ENCODE measurements around the gene PRDM7. TPM values are rescaled to one million over a fixed set of nuclear protein-coding genes. Genes with fewer than 3 reads are reported as not detected.

PRDM7 gene
- total and polyA plus RNA-seq, 2 of the 4 experiments (the other 2 are of a cell fraction) = not detected

GRCh38 chr16:90081606-90081970 lies 4.5 kb upstream of the PRDM7 start:
- dilution Hi-C loops (cut with HindIII; ENCODE audit: low sequenced_read_pairs, unreplicated experiment) (no loop called here), in situ Hi-C loops (cut with MboI; ENCODE audit: low sequenced_read_pairs) (no loop called here), intact Hi-C loops (cut with micrococcal nuclease) (no loop called here)
- BruUV-seq (replicated peaks) = no TSS peak
- Histone ChIP-seq H2BK20ac (ENCODE audit: low read depth, low read length) (no peak overlapping the region), H3K9me1 (ENCODE audit: insufficient read depth, low read length) (peaks cover 3% of the 10 kb centered on the region; the same call in 1 of the 2 replicates), H4K5ac (ENCODE audit: low read depth, low read length) (no peak overlapping the region), H2AK9ac (replicated peaks; ENCODE audit: low read depth, low read length, poor library complexity) (no peak overlapping the region), H2AK5ac (ENCODE audit: low read depth, low read length) (no peak overlapping the region), H3K79me1 (ENCODE audit: low read depth in 1 of 2, low read length in 2 of 2) (no peaks in the 10 kb centered on the region), H4K20me1 (ENCODE audit: insufficient read depth, low read length) (no peaks in the 10 kb centered on the region), H3K4me2 (ENCODE audit: low read depth, low read length) (no peak overlapping the region), H3K4me1 (ENCODE audit: control insufficient read depth, insufficient read depth, low read length) (peaks cover 4% of the 10 kb centered on the region; the same call in 1 of the 2 replicates), H3K18ac (ENCODE audit: low read depth, low read length) (no peak overlapping the region), H2BK5ac (ENCODE audit: low read depth, low read length, poor library complexity, severe bottlenecking) (no peak overlapping the region), H3K56ac (ENCODE audit: extremely low read depth, insufficient read depth, low read length) (no peak overlapping the region), H3K4ac (ENCODE audit: low read depth, low read length) (no peak overlapping the region), H2BK15ac (ENCODE audit: low read depth, low read length) (no peak overlapping the region), H3K23ac (ENCODE audit: low read depth, low read length) (no peak overlapping the region), H3K9ac (ENCODE audit: low read depth, low read length) (no peak overlapping the region), H3K27me3 (ENCODE audit: control insufficient read depth, insufficient read depth, low read length) (no peaks in the 10 kb centered on the region; the same call in none of the 2 replicates), H3K14ac (replicated peaks; ENCODE audit: low read depth, low read length) (no peak overlapping the region), H2AFZ (replicated peaks; ENCODE audit: low read length, poor library complexity) (no peak overlapping the region), H3K9me3 (ENCODE audit: control insufficient read depth, insufficient read depth, low read length) (no peaks in the 10 kb centered on the region), H4K91ac (ENCODE audit: insufficient read depth, low read depth, low read length) (no peak overlapping the region), H2BK120ac (ENCODE audit: low read depth, low read length) (no peak overlapping the region), H4K8ac (ENCODE audit: low read depth in 2 of 2, low read length in 2 of 2) (no peak overlapping the region), H3K36me3 (ENCODE audit: control insufficient read depth, insufficient read depth, low read length) (no peaks in the 10 kb centered on the region), H3K4me3 (ENCODE audit: insufficient read depth, low read depth, low read length) (no peak overlapping the region), H3K27ac (ENCODE audit: insufficient read depth, low read length) (no peak overlapping the region)
- ATAC-seq (ENCODE audit: low read depth) = no peak
- ChIA-PET CTCF (interaction anchor here (0.9 kb wide), 1 partner anchor 9 kb away, joined by 7 read pairs; no protein-coding TSS in a partner anchor), POLR2A (ENCODE audit: unreplicated experiment) (no interaction called here)
- TF ChIP-seq RCOR1 (IDR thresholded peaks at IDR 0.05; ENCODE audit: insufficient replicate concordance, low read length) (no peak), MXI1 (IDR thresholded peaks at IDR 0.05; ENCODE audit: borderline replicate concordance, low read depth, low read length) (no peak), MAZ (IDR thresholded peaks at IDR 0.05; ENCODE audit: borderline replicate concordance, low read depth, low read length) (no peak), POLR2A (IDR thresholded peaks at IDR 0.05; ENCODE audit: low read depth, low read length) (no peak), FOS (IDR thresholded peaks at IDR 0.05; ENCODE audit: low read depth, low read length) (no peak), RFX5 (IDR thresholded peaks at IDR 0.05; ENCODE audit: low read depth, low read length) (no peak), SMC3 (IDR thresholded peaks at IDR 0.05; ENCODE audit: low read depth, low read length) (no peak), RAD21 (IDR thresholded peaks at IDR 0.05; ENCODE audit: low read length) (no peak), MAFK (IDR thresholded peaks at IDR 0.05; ENCODE audit: low read depth, low read length) (no peak), BHLHE40 (IDR thresholded peaks at IDR 0.05; ENCODE audit: low read depth, low read length) (no peak)
- no peak for DNase-seq
- no CpG with 5 or more reads among the region's 7 CpGs for WGBS, 2 experiments (ENCODE audit: extremely low coverage in 2 of 2, insufficient read length in 1 of 2)

Measured in IMR-90 (cell line).